HUES64 (cell line): ENCODE data around the gene LCN12.

Experiments
- H3K27ac ChIP-seq: 2 replicates; pipeline ENCODE4 v1.7.0; 2013; ENCODE audit warnings: low read depth, low read length, inconsistent platforms
- H3K27me3 ChIP-seq: 2 replicates; pipeline ENCODE4 v1.6.1; 2013; ENCODE audit warnings: mild to moderate bottlenecking, low read length; ENCODE audit not compliant: insufficient read depth
- H3K36me3 ChIP-seq: 2 replicates; pipeline ENCODE4 v1.6.1; 2013; ENCODE audit warnings: mild to moderate bottlenecking, low read length; ENCODE audit not compliant: insufficient read depth
- H3K4me1 ChIP-seq: 2 replicates; pipeline ENCODE4 v1.6.1; 2013; ENCODE audit warnings: mild to moderate bottlenecking, low read length, moderate library complexity; ENCODE audit not compliant: insufficient read depth
- H3K4me3 ChIP-seq: 2 replicates; pipeline ENCODE4 v1.5.1; 2013; ENCODE audit warnings: mild to moderate bottlenecking, low read length, moderate library complexity
- H3K9ac ChIP-seq: 2 replicates; pipeline ENCODE4 v1.6.1; 2013; ENCODE audit warnings: mild to moderate bottlenecking, low read depth, low read length
- H3K9me3 ChIP-seq: 2 replicates; pipeline ENCODE4 v1.6.1; 2013; ENCODE audit warnings: low read depth, low read length; ENCODE audit not compliant: insufficient read depth
- WGBS: fragments of 150-250, 120-280 bp; methylation state at CpG from one replicate; pipeline ENCODE4 v1.1.7; 2013; ENCODE audit warnings: missing lambda C conversion rate; 5-methylcytosine and 5-hydroxymethylcytosine counted together

Gene LCN12

DNA sequence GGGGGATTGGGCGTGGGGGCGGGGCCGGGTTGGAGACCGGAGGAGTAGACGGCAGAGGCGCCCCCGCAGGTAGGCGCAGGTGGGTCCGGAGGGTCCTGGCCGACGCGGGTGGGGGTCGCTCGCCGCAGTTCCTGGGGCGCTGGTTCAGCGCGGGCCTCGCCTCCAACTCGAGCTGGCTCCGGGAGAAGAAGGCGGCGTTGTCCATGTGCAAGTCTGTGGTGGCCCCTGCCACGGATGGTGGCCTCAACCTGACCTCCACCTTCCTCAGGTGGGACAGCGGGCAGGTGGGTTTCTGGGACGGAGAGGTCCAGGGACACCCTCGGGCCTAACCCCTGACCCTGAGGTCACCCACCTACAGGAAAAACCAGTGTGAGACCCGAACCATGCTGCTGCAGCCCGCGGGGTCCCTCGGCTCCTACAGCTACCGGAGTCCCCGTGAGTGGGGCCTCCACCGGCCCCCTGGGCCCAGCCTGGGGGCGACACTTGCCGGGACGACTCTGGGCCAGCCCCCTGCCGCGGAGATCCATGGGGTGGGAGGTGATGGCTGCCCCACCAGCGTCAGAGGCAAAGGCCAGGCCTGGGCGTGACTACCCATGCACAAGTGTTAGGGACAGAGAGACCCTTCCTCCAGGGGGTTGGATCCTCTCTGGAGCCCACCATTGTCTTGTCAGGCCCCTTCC is 26.9 kb downstream of the LCN12 start:
- no peaks in the 10 kb centered on the region for H3K4me1 ChIP-seq
- no peaks in the 10 kb centered on the region for H3K36me3 ChIP-seq
- peaks cover 16% of the 10 kb centered on the region for H3K27me3 ChIP-seq
- no peaks in the 10 kb centered on the region for H3K9me3 ChIP-seq
- H3K9ac ChIP-seq, result no peak overlapping the region
- peak overlapping the region; percentile 21; the same call in 1 of the 2 replicates for H3K4me3 ChIP-seq
- H3K27ac ChIP-seq, result no peak overlapping the region
- 54% methylated on average over 41 of the region's 41 CpGs for WGBS

DNA sequence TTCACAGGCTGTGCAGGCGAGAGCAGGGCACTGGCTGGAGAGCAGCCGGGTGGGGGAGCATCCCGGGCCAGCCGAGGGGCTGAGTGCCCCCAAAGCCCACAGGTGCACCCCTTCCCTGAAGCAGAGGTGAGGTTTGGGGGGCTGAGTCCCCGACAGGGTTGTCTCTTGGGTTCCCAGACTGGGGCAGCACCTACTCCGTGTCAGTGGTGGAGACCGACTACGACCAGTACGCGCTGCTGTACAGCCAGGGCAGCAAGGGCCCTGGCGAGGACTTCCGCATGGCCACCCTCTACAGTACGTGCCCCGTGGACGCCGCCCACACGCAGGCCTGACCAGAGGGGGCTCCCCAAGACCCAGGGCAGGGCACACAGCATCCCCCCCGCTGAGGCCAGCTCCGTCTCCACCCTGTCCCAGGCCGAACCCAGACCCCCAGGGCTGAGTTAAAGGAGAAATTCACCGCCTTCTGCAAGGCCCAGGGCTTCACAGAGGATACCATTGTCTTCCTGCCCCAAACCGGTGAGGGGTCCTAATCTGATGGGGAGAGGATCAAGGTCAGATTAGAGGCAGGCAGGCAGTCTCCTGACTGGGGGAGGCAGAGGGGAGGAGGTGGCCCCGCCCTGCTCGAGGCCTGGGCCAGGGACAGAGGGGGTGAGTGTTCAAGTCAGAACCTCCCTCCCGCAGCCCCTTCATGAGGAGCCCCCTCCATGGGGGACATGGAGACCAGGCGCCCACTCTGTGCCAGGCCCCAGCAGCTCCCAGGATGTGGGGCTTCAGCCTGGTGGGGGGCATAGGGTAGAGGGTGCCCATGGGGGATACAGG is 27.9 kb downstream of the LCN12 start:
- Histone ChIP-seq H3K4me3 (no peak overlapping the region), H3K4me1 (no peaks in the 10 kb centered on the region), H3K9ac (no peak overlapping the region), H3K36me3 (no peaks in the 10 kb centered on the region), H3K9me3 (no peaks in the 10 kb centered on the region), H3K27ac (no peak overlapping the region), H3K27me3 (peaks cover 21% of the 10 kb centered on the region)
- 87% methylated on average over 26 of the region's 26 CpGs for WGBS

- H3K27ac ChIP-seq, result no peak overlapping the region
- H3K4me3 ChIP-seq, result no peak overlapping the region
- no peak overlapping the region for H3K9ac ChIP-seq
- 94% methylated on average over 16 of the region's 16 CpGs for WGBS
- no peaks in the 10 kb centered on the region for H3K9me3 ChIP-seq
- H3K4me1 ChIP-seq, result no peaks in the 10 kb centered on the region
- H3K27me3 ChIP-seq, result peaks cover 30% of the 10 kb centered on the region
- no peaks in the 10 kb centered on the region for H3K36me3 ChIP-seq
Measured at GRCh38 chr9:136980669-136981478, 28.8 kb downstream of the LCN12 start.

DNA sequence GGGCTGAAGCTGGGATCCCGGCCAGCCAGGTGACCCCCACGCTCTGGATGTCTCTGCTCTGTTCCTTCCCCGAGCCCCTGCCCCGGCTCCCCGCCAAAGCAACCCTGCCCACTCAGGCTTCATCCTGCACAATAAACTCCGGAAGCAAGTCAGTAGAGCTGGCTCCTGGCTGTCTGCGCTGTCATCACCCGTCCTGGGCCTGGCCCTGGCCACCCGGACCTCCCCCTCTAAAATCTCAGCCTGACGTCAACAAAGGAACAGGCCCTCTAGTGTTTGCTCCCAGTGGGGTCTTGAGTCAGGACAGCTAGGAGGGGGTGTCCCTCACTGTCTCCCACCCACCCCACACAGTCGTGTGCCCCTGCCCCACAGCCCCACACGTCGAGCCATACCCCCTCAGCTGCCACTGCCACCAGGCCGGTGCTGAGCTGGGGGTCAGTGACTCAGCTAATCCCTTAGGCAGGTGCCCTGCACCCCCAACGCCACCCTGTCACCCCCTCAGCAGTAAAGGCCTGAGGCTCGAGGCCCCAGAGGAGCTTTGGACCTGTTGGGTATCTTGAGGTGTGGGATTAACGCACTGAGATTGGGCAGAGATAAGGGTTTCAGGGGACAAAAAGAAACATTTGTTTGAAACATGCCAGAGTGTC is 29.6 kb downstream of the LCN12 start:
- Histone ChIP-seq H3K4me1 (no peaks in the 10 kb centered on the region), H3K27me3 (peaks cover 36% of the 10 kb centered on the region), H3K4me3 (no peak overlapping the region), H3K9me3 (no peaks in the 10 kb centered on the region), H3K27ac (no peak overlapping the region), H3K9ac (no peak overlapping the region), H3K36me3 (no peaks in the 10 kb centered on the region)
- WGBS, result 82% methylated on average over 17 of the region's 17 CpGs

DNA sequence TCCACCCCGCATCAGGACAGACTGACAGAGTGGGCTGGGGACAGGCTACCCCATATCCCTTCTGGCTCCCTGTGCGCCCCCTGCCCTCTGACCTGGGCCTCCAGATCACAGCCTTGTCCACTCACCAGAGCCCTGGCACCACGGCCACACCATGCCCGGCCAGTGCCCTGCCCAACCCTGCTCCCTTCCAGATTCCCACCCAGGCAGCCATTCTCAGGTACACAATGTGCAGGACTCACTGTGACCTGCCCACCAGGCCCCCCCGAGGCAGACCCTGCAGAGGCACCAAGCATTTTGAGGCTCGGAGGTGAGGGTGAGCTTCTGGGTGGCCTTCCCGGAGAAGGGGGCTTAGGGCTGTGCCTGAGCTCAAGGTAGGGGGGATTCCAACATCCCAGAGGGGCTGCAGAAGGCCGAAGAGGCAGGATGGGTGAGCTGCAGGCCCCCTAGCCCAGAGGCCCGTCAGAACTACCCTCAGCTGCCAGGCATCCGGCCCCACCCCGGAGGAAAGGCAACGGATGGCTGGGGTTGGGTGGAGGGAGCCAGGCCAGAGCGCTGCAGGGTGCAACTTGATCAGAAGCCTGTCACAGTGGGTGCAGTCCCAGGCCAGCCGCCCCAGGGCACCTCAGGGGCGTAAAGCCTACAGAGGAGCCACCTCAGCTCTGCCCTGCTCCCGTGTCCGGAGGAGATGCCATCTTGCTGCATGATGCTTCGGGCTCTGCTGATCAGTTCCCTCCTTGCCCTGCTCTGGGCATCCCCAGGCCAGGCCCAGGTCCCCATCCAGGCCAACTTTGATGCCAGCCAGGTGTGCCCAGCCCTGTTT is 30.4 kb downstream of the LCN12 start, which contains the start of gene LCNL1:
LCNL1 (plus strand) TSS at position 762 of the 820 bp plus-strand sequence. CDS start 594 bp downstream, outside the sequence.
- Histone ChIP-seq H3K4me1 (no peaks in the 10 kb centered on the region), H3K4me3 (no peak within 1 kb of the TSS), H3K27me3 (peaks cover 33% of the 10 kb centered on the region), H3K9ac (no peak within 1 kb of the TSS), H3K36me3 (no peaks in the 10 kb centered on the region), H3K27ac (no peak within 1 kb of the TSS), H3K9me3 (no peaks in the 10 kb centered on the region)
- WGBS, result 88% methylated on average over 18 of the region's 18 CpGs

DNA sequence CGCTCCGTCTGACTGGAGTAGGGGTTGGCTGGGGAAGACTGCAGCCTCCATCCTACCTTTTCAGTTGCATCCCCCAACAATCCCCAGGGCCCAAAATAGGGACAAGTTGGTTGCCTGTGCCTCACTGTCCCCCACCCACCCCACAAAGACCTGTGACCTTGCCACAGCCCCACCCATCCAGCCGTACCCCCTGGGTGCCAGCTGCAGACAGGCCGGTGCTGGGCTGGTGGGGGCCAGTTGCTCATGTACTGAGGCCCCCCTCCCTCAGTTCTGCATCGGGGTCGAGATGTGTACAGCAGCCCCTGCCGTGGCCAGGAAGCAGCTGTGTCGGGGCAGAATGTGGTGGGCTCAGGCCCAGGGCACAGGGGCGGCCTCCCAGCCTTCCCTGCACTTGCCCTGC is 31.1 kb downstream of the LCN12 start:
- Histone ChIP-seq H3K9ac (no peak overlapping the region), H3K27me3 (peaks cover 26% of the 10 kb centered on the region), H3K36me3 (no peaks in the 10 kb centered on the region), H3K4me3 (no peak overlapping the region), H3K9me3 (no peaks in the 10 kb centered on the region), H3K4me1 (no peaks in the 10 kb centered on the region), H3K27ac (no peak overlapping the region)
- 86% methylated on average over 9 of the region's 9 CpGs for WGBS

DNA sequence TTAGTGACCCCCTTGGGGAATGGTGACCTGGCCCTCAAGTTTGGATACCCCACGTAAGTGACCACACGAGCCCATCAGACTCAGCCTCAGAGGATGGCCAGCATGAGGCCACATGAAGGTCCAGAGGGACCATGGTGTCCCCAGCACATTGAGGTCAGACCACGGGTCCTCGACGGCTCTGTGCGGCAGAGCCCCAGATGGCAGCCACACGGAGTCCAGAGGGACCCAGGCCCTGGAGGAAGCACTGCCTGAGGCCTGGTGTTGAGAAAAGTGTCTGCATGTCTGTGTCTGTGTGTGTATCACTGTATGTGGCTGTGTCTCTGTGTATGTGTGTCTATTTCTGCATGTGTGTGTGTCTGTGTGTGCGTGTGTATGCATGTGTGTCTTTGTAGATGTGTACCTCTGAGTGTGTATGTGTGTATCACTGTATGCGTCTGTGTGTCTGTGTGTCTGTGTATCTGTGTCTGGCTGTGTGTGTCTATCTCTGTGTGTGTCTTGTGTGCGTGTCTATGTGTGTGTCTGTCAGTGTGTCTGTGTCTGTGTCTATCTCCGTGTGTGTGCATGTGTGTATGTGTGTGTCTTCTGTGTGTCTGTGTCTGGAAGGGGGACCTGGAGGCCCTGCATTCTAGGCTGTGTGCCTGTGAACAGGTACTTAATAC is 31.7 kb downstream of the LCN12 start:
- Histone ChIP-seq H3K9me3 (no peaks in the 10 kb centered on the region), H3K27ac (no peak overlapping the region), H3K4me3 (no peak overlapping the region), H3K9ac (no peak overlapping the region), H3K36me3 (no peaks in the 10 kb centered on the region), H3K27me3 (peaks cover 26% of the 10 kb centered on the region), H3K4me1 (no peaks in the 10 kb centered on the region)
- 88% methylated on average over 11 of the region's 11 CpGs for WGBS

DNA sequence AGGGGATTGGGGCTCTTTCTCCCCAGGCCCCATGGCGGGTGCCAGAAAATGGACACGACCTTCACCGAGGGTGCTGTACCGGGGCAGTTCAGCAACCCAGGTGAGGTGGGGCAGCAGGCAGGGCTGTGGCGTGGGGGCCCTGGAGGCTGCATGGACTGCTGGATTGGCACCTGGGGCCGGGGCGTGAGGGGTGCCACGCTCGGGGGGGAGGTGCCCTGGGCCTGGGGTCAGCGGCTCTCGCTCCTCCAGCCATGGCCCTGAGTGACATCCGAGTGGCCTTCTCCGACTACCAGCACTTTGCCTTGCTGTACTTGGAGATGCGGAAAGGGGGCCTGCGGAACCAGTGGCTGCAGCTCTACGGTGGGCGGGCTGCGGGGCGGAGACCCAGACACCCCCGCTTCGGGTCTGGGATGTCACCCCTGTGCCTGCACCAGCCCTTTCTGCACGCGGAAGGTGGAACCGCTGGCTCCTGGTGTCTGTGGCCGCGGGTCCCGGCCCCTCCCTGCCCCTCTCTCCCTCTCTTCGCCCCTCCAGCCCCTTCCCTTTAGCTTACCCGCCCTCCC is 32.5 kb downstream of the LCN12 start:
- Histone ChIP-seq H3K9ac (no peak overlapping the region), H3K4me1 (no peaks in the 10 kb centered on the region), H3K36me3 (no peaks in the 10 kb centered on the region), H3K4me3 (no peak overlapping the region), H3K27me3 (peaks cover 26% of the 10 kb centered on the region), H3K9me3 (no peaks in the 10 kb centered on the region), H3K27ac (no peak overlapping the region)
- WGBS, result 78% methylated on average over 29 of the region's 29 CpGs

- 0 out of 2 replicates have a peak, but pooled peaks cover under 1% of the 10 kb centered on the region for H3K9me3 ChIP-seq
- H3K9ac ChIP-seq, result no peak overlapping the region
- H3K4me3 ChIP-seq, result peak overlapping the region; percentile 37
- no peaks in the 10 kb centered on the region for H3K36me3 ChIP-seq
- H3K27me3 ChIP-seq, result peaks cover 26% of the 10 kb centered on the region
- 51% methylated on average over 48 of the region's 48 CpGs for whole genome bisulfite sequencing
- no peaks in the 10 kb centered on the region for H3K4me1 ChIP-seq
- H3K27ac ChIP-seq, result no peak overlapping the region
Measured at GRCh38 chr9:136985027-136985602, 33.0 kb downstream of the LCN12 start.
